Testis (tissue), 3 donors: Measurements from ENCODE around the gene CCM2. TPM values are rescaled to one million over a fixed set of nuclear protein-coding genes. Genes with fewer than 3 reads are reported as not detected.

ENCODE experiments used
- DNase-seq: peaks from one replicate; pipeline ENCODE4 v3.0.0-alpha.2; 2019
- H3K27ac ChIP-seq, 2 donors: fragments of 200-600 bp; sonication (generic); one replicate each; pipeline ENCODE4 v1.5.1; 2019
- H3K27me3 ChIP-seq: fragments of 200-600 bp; sonication (generic); one replicate; pipeline ENCODE4 v1.5.1; 2019
- H3K36me3 ChIP-seq: fragments of 200-600 bp; sonication (generic); one replicate; pipeline ENCODE4 v1.5.1; 2017; ENCODE audit warnings: low read depth; ENCODE audit errors: missing control alignments
- H3K4me1 ChIP-seq: fragments of 200-600 bp; sonication (generic); one replicate; pipeline ENCODE4 v1.5.1; 2019
- H3K4me3 ChIP-seq, 2 donors: fragments of 200-600 bp; sonication (generic); one replicate each; pipeline ENCODE4 v1.5.1; 2017 to 2019
- H3K9me3 ChIP-seq: fragments of 200-600 bp; sonication (generic); one replicate; pipeline ENCODE4 v1.5.1; 2017
- CTCF ChIP-seq, 3 experiments: fragments of 450-650 bp in 2 of 3; fragments of 200-600 bp in 1 of 3; sonication (generic) in 1 of 3; IDR thresholded peaks; one replicate each; pipeline ENCODE4 v1.5.1; 2016 to 2019; ENCODE audit warnings: antibody characterized with exemption in 3 of 3, mild to moderate bottlenecking in 2 of 3, moderate library complexity in 1 of 3
- POLR2A ChIP-seq: fragments of 450-650 bp; IDR thresholded peaks from one replicate; pipeline ENCODE4 v1.6.1; 2017; ENCODE audit warnings: antibody characterized with exemption, mild to moderate bottlenecking, moderate library complexity
- WGBS, 2 donors: methylation state at CpG; one replicate each; pipeline ENCODE4 v1.1.5; 2018; 5-methylcytosine and 5-hydroxymethylcytosine counted together
- intact Hi-C: fragments of 100-400 bp; cut with DNase I; formaldehyde crosslinking; loops from one replicate; pipeline ENCODE4 v1.15.1; 2023; ENCODE audit warnings: low total_unique reads
- polyA plus RNA-seq: library from polyadenylated mRNA; stranded (reverse); fragments of 350-450 nt; fragmentation: Illumina TruSeq; extraction: RNeasy Lipid Tissue Mini Kit (QIAGEN cat#74804); gene quantifications from one replicate; pipeline ENCODE4 v1.2.3, GENCODE V29; 2014; ENCODE audit warnings: low read depth, low replicate concordance; ENCODE audit not compliant: insufficient read depth
- total RNA-seq, 2 donors: library from RNA; depleted of rRNA; stranded (reverse); fragments of >200 nt; gene quantifications; one replicate each; pipeline ENCODE4 v1.2.3, GENCODE V29; 2016

Gene CCM2
- total and polyA plus RNA-seq, 3 donors from 2014 or later, result 57.6 to 95.1 (median 85.4) TPM

- H3K9me3 ChIP-seq, result no peaks in the 10 kb centered on the region
- H3K36me3 ChIP-seq, result no peaks in the 10 kb centered on the region
- TF ChIP-seq POLR2A, result no peak
- no peak for TF ChIP-seq CTCF (IDR thresholded peaks at IDR 0.05)
- 63 to 75% methylated on average over 8 of the region's 8 CpGs for WGBS, 2 donors
- peaks cover 9% of the 10 kb centered on the region for H3K4me1 ChIP-seq
- H3K27me3 ChIP-seq, result no peaks in the 10 kb centered on the region
- no peak overlapping the region for H3K4me3 ChIP-seq
- intact Hi-C loops, result no loop called here
- H3K27ac ChIP-seq, result no peak overlapping the region
- DNase-seq, result no peak
These were observed 41.2 kb upstream of the CCM2 start for GRCh38 chr7:44958645-44959344.

GRCh38 chr7:44959433-44959951 is 40.5 kb upstream of the CCM2 start:
- DNase-seq, result no peak
- 65 to 71% methylated on average over 8 of the region's 8 CpGs for WGBS, 2 donors
- Histone ChIP-seq H3K36me3 (no peaks in the 10 kb centered on the region), H3K9me3 (no peaks in the 10 kb centered on the region), H3K27ac (no peak overlapping the region), H3K27me3 (no peaks in the 10 kb centered on the region), H3K4me3 (no peak overlapping the region), H3K4me1 (peaks cover 9% of the 10 kb centered on the region)
- TF ChIP-seq POLR2A (no peak), CTCF (IDR thresholded peaks at IDR 0.05) (no peak)
- intact Hi-C loops, result no loop called here

DNA sequence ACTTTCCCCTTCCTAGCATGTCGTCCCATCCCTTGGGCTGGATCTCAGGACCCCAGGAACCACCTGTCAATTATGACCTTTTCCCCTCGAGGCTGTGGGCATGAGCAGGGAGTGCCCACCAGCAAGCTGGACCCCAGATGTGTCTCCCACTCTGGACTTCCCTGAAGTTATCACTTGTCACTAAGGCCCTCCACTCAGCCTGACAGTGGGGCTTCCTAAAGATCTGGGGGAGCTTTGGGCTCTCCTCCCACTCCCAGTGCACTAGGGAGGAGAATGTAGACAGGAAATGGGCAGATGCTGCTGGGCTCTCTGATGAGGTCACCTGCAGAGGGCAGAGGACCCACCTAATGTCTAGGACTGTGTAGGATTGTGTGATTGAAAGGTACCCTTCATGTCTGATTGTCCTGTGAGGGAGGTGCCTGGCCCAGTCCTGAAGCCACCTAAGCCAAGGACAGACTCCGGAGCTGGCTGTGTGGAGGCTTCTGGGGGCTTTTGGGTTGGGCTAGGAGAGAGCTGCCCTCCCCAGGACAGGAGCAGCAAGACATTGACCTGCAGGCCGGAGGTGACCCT is 39.9 kb upstream of the CCM2 start:
- DNase-seq, result no peak
- Histone ChIP-seq H3K4me1 (peaks cover 9% of the 10 kb centered on the region), H3K4me3 (no peak overlapping the region), H3K27ac (no peak overlapping the region), H3K9me3 (no peaks in the 10 kb centered on the region), H3K27me3 (no peaks in the 10 kb centered on the region), H3K36me3 (no peaks in the 10 kb centered on the region)
- 77 to 89% methylated on average over 4 of the region's 4 CpGs for WGBS, 2 donors
- intact Hi-C loops, result no loop called here
- TF ChIP-seq CTCF (IDR thresholded peaks at IDR 0.05), result no peak
- no peak for TF ChIP-seq POLR2A

- WGBS, 2 donors, result 41 to 64% methylated on average over 5 to 15 of the region's 16 CpGs
- peak overlapping the region; percentile 46 for H3K4me3 ChIP-seq
- DNase-seq, result no peak
- H3K9me3 ChIP-seq, result no peaks in the 10 kb centered on the region
- H3K4me1 ChIP-seq, result peaks cover 9% of the 10 kb centered on the region
- no peaks in the 10 kb centered on the region for H3K27me3 ChIP-seq
- TF ChIP-seq CTCF (IDR thresholded peaks at IDR 0.05), result no peak
- no peaks in the 10 kb centered on the region for H3K36me3 ChIP-seq
- no peak overlapping the region for H3K27ac ChIP-seq
- intact Hi-C loops, result no loop called here
These were observed 38.0 kb upstream of the CCM2 start for GRCh38 chr7:44961844-44962482.
